GM19468 (cell line): ENCODE results near the gene DENND2D.
A peak's percentile ranks its signal among the peaks of the same experiment; 100 is the strongest.
"Not testable (repeated sequence)": the region's sequence is repeated elsewhere in the genome, so short reads cannot be mapped to it uniquely, and the experiment has no call there.

ENCODE experiments used
- ATAC-seq: cut with Tn5 transposase; IDR thresholded peaks from one replicate; pipeline ENCODE4 v1.9.1; 2021; ENCODE audit warnings: mild to moderate bottlenecking, moderate library complexity, moderate number of reproducible peaks; ENCODE audit not compliant: unreplicated experiment; ENCODE audit errors: extremely low read depth

DENND2D gene

DNA sequence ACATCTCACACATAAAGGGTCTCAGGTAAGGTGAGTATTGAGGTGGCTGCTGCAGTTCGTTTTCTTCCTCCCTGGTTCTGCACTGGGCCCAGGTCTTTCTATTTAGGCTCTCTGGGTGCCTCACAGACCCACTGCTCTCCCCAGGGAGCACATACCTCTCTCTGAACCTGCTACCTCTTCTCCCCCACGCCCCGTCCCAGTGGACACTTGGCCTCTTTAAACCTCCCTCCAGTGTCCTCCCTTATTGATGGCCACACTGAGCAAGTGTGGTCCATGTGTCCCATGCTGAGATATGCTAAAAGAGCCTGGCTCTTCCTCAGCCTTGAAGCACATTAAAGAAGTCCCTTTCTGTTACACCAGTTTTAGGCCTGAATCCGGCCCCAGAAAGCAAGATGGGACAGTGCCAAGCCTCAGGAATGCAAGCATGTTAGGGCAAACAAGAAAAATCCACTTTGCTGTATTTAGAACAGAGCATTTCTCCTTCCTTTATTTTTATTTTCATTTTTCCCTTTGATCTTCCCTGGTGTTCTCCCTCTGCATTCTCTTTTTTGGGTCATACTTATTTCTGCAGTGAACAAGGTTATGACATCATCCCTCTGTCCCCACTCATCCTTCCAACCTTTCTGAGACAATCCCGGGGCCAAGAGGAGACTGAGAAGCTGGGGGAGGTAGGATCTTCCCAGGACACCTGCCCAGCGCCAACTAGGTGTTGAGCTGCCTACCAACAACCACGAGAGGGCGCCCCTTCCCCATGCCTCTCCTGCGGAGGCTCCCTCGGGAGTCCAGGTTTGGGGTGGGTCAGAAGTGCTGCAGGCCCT is 22.1 kb upstream of the DENND2D start:
- no peak for ATAC-seq

DNA sequence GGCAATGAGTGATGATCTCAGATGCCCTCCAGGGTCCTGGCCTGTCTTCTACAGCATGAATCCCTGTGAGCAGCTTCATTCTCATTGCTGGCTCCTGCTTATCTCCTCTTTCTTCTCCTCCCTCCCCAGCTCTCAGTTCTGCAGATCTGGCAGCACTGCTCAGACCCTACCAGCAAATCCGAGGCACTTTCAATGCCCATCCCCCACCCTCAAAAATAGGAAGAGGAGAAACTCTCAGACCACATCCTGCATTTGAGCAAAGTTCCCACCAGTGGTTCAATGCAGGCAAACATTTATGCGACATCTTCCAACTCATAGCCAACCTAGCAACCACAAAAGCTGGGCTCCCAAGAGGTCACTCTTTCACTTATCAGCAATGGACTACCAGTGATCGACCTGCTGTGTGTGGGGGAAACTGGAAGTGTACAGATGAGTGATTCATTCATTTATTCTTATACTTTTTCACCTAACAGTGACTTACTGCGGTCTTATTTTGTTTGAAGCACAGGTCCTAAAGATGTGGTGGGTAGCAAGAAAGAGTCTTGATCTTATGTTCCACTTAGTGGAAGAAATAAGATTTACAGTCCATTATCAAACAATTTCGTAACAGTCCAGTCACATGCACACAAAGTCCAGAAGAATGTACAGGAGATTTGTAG is 21.3 kb upstream of the DENND2D start:
- peak; percentile 49 for ATAC-seq

DNA sequence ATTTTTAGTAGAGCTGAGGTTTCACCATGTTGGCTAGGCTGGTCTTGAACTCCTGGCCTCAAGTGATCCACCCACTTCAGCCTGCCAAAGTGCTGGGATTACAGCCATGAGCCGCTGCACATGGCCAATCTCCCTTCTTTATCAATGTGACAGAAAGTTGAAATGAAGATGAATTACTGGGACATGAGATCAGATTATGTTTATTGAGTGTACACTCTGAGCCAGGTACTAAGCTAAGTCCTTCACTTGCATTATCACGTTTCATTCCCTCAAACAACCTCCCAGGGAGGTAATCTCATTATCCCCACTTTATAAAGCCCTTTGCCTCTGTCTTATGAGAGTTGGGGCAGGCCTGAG is 20.8 kb upstream of the DENND2D start:
- no peak for ATAC-seq

DNA sequence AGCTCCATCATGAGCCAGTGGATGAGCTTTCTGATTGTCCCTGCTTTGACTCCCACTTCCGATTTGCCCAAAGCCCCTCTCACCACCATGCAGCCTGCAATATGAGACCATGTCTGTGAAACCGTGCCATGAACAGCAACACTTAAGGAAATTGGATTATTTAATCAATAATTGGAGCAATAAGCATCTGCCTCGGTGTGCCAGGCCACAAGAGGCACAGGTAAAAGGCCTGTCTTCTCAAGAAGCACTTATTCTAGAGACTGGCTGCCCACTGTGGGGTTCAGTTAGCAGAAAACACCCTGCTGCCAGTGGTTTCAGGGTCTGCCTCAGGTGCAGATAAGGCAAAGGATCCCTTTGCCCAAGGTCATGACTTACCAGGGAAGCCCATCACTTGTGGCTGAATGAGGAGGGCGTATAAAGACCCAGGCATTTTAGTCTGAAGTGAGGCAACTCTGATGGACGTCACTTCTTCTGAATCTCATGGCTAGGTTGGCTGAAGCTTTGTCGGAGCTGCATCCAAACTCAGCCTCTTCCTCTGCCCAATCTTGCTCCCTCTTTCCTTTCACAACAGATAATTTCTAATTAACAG is 19.9 kb upstream of the DENND2D start:
- no peak for ATAC-seq

DNA sequence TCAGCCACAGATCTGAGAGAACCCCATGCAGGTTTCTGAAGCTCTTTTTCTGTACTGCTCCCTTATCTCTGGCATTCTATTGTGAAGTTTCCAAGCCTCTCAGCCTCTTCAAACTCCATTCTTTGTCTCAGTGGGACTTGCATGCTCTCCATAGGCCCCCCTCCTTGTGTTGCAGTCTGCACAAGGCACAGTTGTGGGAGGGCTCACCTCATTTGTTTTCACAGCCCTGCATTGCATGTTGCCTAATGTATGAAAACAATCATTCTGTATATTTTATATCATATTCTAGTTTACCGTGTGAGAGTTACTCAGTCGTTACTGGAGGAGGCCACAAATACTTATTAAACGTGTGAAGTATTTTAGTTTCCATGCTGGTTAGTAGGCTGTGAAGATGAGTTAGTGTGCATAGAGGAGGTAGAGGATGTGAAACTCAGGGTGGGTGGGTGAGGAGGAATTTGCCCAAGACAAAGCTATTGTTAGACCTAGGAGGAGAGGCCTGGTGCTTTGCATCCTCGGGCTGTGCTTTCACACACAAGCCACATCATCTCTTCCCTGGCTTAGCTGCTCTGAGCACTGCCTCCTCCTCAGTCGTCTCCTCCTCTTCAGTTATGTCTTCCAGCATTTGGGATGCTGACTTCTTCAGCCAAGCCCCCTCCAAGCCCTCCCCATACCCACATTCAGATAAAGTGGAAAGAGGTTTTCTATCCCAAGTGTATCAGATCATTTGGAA is 19.3 kb upstream of the DENND2D start:
- ATAC-seq = peak; percentile 9

DNA sequence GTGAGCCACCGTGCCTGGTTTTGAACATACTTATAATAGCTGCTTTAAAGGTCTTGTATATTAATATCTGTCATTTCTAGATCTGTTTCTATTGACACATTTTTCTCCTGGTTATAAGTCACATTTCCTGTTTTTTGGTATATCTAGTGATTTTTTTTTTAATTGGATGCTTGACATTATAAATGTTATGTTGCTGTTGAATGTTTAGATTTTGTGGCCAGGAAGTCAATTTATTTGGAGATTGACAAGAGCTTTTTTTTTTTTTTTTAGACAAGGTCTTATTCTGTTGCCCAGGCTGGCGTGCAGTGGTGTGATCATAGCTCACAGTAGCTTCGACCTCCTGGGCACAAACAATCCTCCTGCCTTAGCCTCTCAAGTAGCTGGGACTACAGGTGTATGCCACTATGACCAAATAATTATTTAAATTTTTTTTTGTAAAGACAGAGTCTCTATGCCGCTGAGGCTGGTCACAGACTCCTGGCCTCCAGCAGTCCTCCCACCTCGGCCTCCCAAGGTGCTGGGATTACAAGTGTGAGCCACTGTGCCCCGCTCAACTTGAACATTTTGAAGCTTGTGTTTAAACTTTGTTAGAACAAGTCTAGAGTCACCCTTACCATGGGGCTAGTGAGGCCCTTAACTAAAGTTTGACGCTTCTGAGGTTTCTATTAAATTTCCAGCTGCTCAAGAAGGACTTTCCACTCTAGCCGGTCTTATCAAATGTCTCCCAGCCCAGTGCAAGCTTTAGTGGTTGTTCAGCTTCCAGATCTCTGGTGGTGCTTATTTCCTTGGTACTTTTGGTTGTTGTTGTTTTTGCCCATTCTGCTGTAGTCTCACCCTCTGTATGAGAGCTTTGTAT is 18.5 kb upstream of the DENND2D start:
- ATAC-seq = no peak

DNA sequence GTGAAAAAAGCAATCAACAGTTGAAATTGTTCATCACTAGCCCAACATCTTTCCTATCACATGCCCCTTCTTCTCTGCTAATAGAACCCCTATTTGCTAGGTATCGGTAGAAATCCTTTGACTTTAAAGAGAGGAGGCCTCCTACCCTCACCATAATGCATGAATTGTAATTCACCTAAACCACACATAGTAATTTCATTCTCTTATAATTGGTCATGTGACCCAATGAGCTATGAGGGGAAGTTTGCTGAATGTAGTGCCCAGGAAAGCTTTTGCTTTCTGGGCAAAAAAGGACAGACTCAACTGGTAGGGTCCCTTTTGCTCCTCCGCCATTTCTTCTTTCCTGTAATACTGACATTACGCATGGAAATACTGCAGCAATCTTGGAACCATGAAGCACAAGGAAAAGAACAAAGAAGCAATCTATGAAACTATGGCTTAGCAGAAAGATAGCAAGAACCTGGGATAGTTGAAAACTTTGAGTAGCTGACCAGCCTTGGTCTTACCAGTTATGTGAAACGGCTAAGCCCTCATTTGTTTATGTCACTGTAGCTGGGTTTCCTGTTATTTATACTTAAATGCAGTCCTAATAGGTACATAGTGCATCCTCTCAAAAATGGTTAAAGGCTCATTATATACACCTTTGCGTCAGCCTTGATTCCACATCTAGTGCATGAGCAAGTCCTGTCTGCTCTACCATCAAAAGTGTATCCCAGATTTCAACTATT is 16.9 kb upstream of the DENND2D start:
- ATAC-seq = no peak

DNA sequence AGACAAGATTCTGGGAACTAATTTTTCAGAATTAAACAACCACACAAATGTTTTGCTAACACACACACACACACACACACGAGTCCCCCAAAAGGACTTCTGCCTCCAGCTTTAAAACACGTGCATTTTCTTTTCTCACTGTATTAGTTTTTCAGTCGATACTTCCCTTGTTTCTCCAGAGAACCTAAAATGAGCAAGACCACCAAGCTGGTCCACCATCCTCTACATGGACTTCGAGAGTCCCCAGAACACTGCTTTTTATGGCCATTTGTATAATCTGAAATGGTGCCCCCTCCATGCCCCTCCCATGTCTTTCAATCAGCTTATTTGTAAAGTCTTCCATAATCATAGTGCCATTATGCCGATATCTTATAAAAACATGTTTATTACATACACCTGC is 16.3 kb upstream of the DENND2D start:
- ATAC-seq = no peak

DNA sequence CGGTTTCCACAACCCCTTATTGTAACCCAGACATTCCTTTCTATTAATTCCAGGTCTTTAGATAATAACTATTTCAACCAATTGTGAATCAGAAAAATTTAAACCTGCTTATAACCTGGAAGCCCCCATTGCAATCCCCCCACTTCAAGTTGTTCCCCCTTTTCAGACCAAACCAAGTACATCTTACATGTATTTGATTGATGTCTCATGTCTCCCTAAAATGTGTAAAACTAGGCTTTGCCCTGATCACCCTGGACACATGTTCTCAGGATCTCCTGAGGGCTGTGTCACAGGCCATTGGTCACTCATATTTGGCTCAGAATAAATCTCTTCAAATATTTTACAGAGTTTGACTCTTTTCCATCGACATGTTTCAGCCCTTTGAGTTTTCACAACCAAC is 14.8 kb upstream of the DENND2D start:
- ATAC-seq = not testable (repeated sequence)

DNA sequence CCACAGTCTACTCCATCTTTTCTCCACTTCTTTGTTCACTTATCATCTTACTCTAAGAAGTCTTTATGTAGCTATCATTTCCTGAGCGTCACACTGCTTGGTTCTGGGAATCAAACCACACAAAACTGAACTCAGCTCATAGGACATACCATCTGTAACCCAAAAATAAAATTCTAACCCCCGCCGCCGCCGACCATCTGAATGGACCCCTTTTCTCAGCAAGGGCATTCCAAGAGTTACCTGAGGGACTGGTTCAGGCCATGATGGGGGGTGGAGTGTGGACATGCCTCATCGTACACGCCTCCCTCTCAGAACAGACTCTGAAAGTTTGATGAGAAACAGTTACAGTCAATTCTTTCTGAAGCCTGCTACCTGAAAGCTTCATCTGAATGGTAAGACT is 14.4 kb upstream of the DENND2D start:
- no peak for ATAC-seq

DNA sequence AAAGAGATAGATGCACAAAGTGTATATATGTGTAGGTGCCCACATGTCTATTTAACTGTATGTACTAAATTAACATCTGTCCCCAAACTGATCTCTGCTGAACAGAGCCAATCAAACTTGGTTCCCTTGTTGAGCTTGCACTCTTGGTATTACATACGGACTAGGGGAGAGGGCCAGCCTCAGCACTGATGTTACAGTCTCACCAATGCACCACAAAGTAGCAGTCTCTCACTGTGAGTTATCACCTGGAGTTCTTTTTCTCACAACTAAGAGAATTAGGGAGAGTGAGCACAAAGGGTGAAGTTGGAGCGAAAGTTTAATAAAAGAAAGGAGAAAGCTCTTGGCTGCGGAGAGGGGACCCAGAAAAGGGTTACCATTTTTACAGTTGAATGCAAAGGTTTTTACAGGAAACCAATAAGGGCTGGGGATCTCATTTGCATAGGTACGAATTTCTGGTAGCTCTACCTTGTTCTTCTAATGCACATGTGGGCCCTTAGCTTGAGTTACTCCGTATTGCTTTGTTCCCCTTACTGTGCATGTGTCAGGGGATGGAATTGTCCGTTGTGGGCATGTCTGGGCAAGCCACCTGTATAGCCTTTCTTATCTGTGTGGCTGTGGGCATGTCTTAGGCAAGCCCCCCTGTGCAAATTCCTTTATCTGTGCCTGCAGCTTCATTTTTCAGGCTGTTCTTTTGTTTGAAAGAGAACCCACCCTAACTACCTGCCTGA is 13.8 kb upstream of the DENND2D start:
- no peak for ATAC-seq

DNA sequence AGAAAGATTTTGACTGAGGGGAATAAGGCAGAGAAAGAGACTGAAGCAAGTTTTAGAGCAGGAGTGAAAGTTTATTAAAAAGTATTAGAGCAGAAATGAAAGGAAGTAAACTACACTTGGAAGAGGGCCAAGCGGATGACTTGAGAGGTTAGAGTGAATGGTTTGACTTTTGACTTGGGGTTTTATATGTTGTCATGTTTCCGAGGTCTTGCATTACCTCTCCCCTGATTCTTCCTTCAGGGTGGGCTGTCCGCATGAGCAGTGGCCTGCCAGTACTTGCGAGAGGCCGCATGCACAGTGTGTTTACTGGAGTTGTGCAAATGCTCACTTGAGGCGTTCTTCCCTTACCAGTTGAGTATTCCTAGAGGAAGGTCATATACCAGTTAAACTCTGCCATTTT is 13.0 kb upstream of the DENND2D start:
- no peak for ATAC-seq

DNA sequence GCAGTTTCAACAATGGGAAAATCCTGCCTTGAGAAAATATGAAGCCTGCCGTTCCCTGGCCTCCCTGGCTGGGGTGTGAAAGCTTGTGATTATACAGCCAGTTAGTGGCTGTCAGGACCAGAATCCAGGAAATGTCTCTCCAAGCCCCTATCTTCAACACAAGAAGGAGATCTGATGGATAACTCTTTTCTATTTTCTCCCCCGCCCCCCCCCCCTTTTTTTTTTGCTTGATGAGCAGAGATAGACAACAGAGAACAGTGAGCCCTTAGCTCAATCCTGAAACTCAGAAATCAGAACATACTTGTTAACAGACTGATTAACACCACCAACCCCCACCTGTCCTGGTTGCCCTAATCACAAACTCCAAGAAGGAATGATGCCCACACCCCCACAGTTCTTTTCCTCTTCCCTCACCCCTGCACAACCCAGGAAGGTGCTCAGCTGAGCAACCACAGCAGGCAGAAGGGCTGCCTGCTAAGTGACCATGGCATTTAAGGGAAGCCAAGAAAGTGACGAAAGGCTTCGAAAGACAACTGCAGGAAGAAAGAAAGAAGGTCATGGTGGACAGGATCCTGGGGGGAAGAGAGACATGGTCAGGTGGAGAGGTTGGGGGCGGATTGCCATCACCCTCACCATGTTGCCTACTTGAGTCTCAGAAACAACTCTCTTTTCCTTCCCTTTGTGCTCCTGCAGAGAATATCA is 12.3 kb upstream of the DENND2D start:
- no peak for ATAC-seq

DNA sequence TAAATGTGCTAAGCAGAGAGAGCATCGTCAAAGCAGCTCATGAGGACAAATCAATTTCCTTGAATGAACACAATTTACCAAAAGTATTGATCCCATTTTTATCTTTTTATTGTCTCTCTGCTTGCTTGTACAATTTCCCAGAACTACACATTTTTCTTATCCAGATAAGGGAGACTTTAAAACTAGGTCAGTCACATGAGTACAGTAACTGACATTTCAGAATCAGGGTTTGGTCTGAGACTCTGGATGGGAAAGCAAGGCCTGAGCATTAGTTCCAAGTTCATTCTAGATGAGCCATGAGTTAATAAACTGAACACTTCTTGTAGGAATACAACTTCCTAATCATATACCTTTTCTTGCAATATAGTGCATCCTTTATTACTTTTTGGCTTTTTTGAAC is 11.5 kb upstream of the DENND2D start:
- ATAC-seq = no peak

DNA sequence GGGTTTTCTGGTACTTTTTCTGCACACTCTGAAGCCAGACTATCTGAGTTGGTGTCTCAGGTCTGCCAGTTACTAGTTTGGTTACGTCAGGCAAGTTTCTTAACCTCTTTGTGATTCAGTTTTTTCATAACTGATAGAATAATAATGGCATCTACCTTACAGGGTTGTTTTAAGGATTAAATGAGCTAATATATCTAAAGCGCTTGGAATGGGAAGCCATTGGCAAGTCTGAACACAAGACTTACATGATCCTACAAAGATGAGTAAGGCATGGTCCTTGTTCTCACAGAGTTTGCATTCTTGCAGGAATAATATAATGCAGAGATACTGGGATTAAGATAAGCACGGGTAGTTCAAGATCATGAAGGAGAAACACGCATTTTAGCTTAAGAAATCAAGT is 9.2 kb upstream of the DENND2D start:
- ATAC-seq = no peak

DNA sequence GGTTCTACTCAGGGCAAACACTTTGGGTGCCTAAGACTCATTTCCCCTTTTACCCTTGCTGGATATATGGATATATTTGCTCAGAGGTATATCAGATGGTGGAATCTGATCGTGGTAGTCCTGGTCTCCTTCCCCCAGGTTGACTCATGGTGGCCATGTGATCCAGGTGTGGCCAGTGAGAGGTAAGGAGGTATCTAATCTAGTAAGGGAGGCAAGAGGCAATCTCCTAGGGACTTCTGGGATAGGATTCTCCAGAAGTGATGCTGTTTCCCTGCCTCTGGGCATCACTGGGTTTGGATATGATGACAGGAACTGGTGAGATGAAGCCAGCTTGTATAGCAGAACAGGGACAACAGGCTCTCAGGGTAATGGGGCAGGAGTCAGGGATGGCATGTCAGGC is 8.5 kb upstream of the DENND2D start:
- no peak for ATAC-seq

DNA sequence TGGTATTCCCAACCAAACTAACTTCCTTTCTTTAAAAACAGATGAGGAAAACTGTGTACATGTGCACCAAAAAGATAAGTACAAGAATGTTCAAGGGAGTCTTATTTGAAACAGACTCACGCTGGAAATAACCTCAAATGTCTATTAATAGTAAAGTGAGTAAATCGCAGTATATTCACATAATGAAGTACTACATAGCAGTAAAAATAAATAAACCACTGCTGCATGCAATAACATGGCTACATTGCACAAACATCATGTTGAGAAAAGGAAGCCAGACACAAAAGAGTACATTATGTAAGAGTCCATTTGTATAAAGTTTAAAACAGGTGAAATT is 5.2 kb upstream of the DENND2D start:
- ATAC-seq = no peak

DNA sequence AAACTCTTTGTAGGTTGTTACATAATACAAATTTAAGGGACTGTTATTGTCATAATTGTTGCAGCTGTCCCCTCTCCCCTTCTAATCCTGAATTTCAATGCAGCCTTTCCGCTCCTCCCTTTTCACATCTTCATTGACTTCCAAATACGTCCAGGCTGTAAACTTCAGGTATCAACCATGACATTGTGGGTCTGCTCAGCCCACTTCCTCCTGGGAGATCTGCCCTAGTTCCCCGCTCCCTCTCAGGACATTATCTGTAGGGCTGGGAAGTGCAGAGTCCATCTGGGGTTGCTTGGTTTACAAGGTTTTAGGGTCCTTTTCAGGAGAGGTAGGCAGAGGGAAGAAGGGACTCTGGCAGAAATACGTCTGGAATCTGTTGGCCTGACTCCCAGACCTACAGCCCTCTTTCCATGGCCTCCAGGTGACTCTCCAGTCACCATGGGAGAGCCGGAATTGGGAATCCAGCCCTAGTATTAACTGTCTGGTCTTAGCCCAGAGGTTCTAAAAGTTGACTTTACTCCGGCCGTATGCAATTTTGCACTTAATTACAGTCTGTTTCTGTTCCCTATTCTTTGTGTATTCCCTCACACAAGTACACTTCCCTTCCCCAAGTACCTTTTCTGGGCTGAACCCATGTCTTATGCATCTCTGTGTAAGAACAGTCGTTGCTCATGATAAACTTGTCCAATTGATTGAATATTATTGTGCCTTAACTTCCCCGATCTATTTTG is 4.7 kb upstream of the DENND2D start:
- ATAC-seq = no peak
